C4-2B (cell line): ENCODE measurements around the gene RNASEH2A.

Experiments used
- H3K27ac ChIP-seq: fragments of 450-650 bp; 2 replicates; pipeline ENCODE4 v1.5.1; 2017
- ZFX ChIP-seq: fragments of 450-650 bp; IDR thresholded peaks from 2 replicates; pipeline ENCODE4 v1.6.1; 2017
- TF ChIP-seq, protein P1 (sequence below): fragments of 450-650 bp; conservative IDR thresholded peaks from 2 replicates; pipeline ENCODE4 v1.5.1; 2017; ENCODE audit warnings: mild to moderate bottlenecking

Gene RNASEH2A

DNA sequence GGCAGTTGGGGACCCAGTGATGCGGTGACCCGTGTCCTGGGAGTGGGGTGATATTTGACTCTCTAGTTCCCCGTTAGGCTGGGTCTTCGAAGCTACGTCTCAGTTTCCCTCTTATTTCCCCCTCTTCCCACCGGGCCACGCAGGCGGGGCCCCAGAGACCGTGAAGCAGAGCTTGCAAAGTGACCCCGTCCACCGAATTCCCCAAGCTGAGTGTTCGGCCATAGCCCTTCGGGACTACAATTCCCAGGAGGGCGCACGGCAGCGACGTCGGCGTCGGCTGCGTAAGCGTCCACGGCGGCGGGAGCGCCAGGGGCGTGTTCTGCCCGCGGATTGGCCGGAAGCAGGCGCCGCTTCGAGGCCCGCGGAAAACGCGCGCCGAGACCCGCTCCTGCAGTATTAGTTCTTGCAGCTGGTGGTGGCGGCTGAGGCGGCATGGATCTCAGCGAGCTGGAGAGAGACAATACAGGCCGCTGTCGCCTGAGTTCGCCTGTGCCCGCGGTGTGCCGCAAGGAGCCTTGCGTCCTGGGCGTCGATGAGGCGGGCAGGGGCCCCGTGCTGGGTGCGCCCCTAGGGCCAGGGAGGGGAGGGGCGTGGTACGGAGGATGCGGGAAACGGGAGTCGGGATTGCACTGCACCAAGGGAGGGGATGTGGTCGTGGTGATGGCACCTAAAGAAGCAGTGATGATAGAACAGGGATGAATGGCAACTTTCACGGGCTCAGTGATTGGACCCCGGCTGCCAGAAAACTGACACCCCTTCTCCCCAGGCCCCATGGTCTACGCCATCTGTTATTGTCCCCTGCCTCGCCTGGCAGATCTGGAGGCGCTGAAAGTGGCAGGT, at the start of gene RNASEH2A:
RNASEH2A (plus strand) TSS at position 343 of the 840 bp plus-strand sequence; CDS start at position 433, 90 bp downstream.
- TF ChIP-seq ZFX: peak; percentile 61; the same call in 1 of the 2 replicates
- TF ChIP-seq, protein P1, sequence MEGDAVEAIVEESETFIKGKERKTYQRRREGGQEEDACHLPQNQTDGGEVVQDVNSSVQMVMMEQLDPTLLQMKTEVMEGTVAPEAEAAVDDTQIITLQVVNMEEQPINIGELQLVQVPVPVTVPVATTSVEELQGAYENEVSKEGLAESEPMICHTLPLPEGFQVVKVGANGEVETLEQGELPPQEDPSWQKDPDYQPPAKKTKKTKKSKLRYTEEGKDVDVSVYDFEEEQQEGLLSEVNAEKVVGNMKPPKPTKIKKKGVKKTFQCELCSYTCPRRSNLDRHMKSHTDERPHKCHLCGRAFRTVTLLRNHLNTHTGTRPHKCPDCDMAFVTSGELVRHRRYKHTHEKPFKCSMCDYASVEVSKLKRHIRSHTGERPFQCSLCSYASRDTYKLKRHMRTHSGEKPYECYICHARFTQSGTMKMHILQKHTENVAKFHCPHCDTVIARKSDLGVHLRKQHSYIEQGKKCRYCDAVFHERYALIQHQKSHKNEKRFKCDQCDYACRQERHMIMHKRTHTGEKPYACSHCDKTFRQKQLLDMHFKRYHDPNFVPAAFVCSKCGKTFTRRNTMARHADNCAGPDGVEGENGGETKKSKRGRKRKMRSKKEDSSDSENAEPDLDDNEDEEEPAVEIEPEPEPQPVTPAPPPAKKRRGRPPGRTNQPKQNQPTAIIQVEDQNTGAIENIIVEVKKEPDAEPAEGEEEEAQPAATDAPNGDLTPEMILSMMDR: no peak
- peak within 1 kb of the TSS; percentile 71 for H3K27ac ChIP-seq

GRCh38 chr19:12757544-12758274, 48.7 kb upstream of the RNASEH2A start:
- H3K27ac ChIP-seq: no peak overlapping the region
- TF ChIP-seq ZFX: no peak
- TF ChIP-seq, protein P1: peak; percentile 99

GRCh38 chr19:12759686-12760085, 46.7 kb upstream of the RNASEH2A start:
- no peak overlapping the region for H3K27ac ChIP-seq
- TF ChIP-seq, protein P1: no peak
- TF ChIP-seq ZFX: no peak

GRCh38 chr19:12763100-12763499, 43.3 kb upstream of the RNASEH2A start:
- no peak for TF ChIP-seq ZFX
- TF ChIP-seq, protein P1: no peak

GRCh38 chr19:12764698-12765097, 41.7 kb upstream of the RNASEH2A start:
- no peak overlapping the region for H3K27ac ChIP-seq
- TF ChIP-seq, protein P1: no peak
- no peak for TF ChIP-seq ZFX

More at GRCh38 chr19:12763100-12763499, 43.3 kb upstream of the RNASEH2A start:
- no peak overlapping the region for H3K27ac ChIP-seq

DNA sequence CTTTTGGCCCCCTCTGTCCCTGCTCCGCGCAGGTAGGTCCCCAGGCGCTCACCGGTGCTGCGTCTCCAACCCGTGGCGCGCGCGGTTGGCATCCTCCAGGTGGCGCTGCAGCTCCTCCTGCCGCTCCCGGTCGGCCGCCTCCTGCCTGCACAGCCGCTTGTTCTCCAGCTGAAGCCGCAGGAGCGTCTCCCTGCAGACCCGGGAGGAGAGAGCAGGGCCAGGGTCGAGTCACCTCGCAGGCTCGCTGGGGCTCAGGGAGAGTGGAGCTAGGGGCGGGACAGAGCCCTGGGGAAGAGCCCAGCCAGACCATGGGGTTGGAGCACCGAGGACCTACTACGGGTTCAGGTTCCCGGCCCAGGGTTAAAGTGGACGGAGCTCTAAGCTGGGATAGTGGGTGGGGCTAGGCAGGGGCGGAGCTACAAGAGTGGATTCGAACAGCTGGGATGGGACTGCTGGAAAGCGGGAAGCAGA, 40.3 kb upstream of the RNASEH2A start:
- TF ChIP-seq, protein P1: no peak; the same call in 1 of the 2 replicates
- TF ChIP-seq ZFX: no peak
- no peak overlapping the region for H3K27ac ChIP-seq

- H3K27ac ChIP-seq: no peak overlapping the region
- no peak for TF ChIP-seq ZFX
- TF ChIP-seq, protein P1: no peak
Observed at GRCh38 chr19:12767150-12767549, 39.2 kb upstream of the RNASEH2A start.
